NCI-H69 (cell line): ENCODE measurements around the gene GDPGP1.
"Not testable (repeated sequence)": the region's sequence is repeated elsewhere in the genome, so short reads cannot be mapped to it uniquely, and the experiment has no call there.

ENCODE experiments used
- DNase-seq: peaks from one replicate; lab custom pipeline; 2025; lab: John Stamatoyannopoulos, UW

Gene GDPGP1

DNA sequence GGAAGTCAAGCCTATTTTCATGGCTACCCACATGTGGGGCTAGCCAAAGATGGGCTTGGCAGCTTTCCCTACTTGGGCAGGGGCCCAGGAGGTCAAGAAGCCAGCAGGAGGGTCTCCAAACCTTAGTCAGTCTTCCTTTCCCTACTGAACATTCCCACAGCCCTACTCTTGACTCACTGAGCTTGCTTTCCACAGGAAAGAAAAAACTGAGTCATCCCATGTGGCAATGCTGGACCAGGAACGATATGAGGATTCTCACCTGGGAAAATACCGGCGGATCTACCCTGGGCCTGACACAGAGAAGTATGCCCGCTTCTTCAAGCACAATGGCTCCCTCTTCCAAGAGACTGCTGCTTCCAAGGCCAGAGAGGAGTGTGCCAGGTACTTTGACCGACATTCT, 27.8 kb downstream of the GDPGP1 start:
- no peak for DNase-seq

DNA sequence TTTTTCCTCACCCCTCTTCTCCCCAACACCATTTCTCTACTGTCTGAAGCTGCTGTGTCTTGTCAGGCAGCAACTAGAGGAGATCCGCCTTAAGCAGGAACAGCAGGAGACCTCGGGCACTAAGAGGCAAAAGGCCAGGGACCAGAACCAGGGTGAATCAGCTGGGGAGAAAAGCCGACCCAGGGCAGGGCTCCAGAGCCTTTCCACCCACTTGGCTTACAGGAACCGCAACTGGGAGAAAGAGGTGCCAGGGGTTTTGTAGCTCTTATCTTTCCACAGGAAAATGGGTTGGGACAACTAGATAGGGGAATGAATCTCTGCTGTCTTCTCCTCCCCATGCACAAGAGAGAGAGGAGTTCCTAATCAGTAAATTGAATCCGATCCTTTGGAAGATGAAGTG, 28.4 kb downstream of the GDPGP1 start:
- no peak for DNase-seq

DNA sequence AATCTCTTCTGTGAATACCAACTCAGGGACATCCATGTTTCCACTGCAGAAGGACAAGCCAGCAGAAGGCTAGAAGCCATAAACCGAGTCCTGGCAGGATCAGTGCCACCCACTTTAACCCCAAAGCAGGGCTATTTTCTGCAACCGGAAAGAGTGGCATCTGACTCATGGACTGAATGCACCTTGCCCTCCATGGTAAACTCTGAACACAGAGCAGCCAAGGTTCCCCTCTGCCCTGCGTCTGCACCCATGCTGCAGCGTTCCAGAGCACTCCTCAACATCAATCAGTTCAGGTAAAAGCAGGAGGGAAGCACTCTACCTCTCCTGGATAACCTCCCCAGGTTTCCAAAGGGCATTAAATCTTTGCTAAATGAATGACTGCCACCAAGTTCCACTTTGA, 30.7 kb downstream of the GDPGP1 start:
- DNase-seq = peak; percentile 12

DNA sequence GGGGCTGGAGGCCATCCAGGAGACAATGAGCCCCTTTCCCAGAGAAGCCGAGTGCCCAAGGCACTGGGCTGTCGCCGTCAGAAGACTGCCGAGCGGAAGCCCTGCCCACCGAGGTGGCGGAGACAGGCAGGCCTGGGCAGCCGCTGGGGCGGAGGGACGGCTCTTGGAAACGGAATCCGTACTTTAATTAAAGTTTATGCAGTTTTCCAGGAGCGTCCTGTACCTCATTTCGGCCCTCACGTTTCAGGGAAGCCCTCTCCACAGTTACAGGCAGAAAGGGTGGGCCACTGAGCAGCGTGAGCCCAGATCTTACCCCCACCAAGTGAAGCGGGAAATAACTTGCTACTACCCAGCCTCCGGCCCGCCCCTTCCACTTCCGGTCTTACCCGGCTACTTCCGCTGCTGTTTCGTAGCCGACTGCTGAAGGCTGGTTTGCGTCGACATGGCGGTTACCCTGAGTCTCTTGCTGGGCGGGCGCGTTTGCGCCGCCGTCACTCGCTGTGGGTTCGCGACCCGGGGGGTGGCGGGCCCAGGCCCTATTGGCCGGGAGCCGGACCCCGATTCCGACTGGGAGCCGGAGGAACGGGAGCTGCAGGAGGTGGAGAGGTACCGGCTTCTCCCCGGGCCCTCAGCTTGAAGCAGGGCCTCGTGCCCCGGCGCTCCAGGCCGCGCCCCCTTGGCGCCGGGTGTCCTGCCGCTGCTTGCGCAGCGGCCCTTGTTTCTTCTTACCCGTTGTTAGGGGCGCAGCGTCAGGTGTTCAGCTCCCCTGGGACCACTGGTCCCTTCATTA, 31.5 kb downstream of the GDPGP1 start, which contains the start of gene NGRN:
TSS of gene NGRN (plus strand) at position 402 of the 790 bp plus-strand sequence. CDS start at position 443, 41 bp downstream.
- peak; percentile 88 for DNase-seq

DNA sequence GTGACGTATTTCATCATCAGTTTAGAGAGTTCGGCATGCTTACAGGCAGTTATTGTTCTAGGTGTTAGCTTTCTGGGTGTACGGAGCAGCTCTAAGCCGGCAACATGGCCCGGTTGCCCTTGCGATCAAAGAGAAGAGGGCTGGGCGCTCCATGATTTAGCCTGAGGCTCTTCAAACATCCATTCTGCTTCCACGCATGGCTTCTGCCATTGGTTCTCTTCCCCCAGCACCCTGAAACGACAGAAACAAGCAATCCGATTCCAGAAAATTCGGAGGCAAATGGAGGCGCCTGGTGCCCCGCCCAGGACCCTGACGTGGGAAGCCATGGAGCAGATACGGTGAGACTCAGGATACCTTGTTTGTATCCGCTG, 32.0 kb downstream of the GDPGP1 start:
- peak; percentile 72 for DNase-seq

DNA sequence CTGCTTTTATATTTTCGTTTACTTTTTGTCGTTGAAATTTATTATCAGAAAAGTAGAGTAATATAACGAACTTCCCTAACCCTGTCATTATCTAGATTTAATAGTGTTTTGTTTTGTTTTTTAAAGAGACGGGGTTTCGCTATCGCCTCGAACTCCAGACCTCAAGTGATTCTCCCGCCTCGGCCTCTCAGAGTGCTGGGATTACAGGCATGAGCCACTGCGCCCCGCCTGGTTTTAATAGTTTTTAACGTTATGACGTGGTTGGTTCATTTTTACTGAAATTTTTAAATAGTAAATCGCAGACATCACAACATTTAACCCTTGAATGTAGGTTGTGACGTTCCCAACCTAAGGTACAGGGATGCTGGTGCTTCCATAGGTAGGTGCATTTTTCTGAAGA, 32.5 kb downstream of the GDPGP1 start:
- DNase-seq = peak; percentile 25

DNA sequence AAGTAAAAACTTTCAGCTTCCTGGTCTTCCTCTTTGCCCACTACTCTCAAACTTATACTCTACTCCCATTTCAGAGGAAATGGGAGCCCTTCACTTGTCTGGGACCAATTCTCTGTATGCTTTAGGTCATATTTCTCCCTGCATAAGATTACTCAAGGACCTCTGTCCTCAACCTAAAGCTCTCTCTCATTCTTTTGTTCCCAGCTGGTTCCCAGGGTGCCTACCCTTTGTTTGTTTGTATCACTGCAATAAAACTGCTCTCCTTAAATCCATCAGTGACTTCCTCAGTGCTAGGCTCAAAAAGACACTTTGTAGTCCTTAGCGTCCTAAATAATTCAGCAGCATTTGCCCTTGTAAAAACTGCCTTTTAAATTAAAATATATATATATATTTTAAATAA, 34.4 kb downstream of the GDPGP1 start:
- peak; percentile 19 for DNase-seq

DNA sequence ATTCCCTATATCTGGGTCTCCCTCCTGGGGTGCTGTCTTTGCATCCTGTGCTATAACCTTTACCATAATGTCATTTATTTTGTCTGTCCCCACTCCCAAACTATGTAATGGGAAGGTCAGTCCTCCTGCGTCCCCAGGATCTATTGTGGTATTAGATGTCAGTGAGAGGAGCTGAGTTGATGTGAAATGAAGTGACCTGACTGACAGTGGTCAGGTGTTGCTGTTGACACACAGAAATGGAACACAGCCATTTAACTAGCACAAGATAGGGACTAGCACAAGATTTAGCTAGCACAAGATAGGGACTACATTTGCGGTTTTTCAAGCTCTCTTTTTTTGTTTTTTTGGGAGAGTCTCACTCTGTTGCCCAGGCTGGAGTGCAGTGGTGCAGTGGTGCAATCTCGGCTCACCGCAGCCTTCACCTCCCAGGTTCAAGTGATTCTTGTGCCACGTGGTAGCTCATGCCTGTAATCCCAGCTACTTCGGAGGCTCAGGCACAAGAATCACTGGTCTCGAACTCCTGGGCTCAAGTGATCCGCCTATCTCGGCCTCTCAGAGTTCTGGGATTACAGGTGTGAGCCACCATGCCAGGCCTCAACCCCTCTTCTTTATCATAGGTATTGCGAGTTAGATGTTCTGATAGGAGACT, 36.6 kb downstream of the GDPGP1 start:
- DNase-seq = no peak

DNA sequence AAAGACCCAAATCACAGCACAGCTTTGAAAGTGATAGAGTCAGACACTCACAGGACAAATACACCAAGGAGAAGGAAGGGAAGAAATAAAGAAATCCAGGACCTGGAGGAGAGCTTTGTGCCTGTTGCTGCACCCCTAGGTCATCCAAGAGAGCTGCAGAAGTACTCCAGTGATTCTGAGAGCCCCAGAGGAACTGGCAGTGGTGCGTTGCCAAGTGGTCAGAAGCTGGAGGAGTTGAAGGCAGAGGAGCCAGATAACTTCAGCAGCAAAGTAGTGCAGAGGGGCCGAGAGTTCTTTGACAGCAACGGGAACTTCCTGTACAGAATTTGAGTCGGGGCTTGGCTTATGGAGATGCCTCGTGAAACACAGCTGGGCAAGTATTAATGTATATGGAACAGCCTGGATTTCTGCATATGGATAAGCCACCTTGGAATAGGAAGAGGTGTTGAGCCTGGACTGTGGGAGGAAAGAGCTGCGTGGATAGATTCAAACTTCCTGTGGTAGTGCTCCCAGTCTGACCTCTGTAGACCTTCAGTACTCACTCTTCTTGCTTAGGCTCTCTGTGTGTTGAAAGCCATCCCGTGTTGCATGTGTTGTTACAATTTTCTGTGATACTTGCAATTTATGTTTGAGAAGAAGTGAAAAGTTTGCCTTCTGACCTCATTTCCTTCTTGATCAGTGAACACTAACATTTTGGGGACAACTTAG, 37.6 kb downstream of the GDPGP1 start:
- no peak for DNase-seq

DNA sequence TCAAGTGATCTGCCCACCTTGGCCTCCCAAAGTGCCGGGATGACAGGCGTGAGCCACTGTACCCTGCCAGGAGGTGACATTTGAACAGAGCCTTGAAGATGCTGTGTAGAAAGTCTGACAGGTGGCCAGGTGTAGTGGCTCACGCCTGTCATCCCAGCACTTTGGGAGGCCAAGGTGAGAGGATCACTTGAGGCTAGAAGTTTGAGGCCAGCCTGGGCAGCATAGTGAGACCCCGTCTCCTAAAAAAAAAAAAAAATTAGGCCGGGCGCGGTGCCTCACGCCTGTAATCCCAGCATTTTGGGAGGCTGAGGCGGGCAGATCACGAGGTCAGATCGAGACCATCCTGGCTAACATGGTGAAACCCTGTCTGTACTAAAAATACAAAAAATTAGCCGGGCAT, 44.5 kb downstream of the GDPGP1 start:
- not testable (repeated sequence) for DNase-seq

DNA sequence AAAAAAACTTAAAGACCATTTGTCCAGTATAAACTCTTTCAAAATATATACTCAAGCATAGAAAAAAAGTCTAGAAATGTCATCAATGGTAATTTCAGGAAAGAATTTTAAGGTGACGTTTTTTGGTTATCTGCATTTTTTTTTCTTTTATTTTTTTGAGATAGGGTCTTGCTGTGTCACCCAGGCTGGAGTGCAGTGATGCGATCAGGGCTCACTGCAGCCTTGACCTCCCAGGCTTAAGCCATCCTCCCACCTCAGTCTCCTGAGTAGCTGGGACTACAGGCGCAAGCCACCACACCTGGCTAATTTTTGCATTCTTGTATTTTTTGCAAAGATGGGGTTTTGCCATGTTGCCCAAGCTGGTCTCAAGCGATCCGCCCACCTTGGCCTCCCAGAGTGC, 46.7 kb downstream of the GDPGP1 start:
- not testable (repeated sequence) for DNase-seq

DNA sequence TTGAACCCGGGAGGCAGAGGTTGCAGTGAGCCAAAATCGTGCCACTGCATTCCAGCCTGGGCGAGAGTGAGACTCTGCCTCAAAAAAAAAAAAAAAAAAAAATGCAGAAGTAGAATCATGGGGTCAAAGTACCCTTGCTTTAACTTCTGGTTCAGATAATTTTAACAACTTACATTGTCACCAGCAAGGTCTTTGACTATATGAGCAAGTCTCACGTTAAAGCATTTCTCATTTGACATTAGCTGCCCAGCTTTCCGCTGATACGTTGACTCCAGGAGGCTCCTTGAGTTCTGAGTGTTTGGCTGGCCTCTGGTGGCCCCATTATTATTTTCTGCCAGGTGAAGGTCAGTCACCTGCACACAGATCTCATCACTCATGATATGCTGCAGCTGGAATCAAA, 47.6 kb downstream of the GDPGP1 start:
- DNase-seq = not testable (repeated sequence)

DNA sequence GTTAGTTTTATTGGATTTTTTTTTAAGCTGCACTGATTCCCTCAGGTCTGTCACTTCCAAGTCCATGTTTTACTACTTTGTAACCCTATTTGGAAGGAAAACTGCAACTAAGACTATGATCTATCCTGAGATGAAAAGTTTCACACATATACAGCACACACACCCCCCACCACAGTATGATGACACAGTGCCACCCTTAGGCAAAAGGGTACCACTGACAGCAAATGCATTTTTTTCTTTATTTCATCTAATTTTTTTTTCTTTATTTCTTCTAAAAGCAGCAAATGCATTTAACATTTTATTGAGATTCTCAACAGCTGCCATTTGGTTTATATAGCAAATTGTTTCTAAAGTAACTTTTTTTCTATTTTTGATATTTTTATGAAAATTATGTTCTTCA, 52.7 kb downstream of the GDPGP1 start:
- peak; percentile 28 for DNase-seq

DNA sequence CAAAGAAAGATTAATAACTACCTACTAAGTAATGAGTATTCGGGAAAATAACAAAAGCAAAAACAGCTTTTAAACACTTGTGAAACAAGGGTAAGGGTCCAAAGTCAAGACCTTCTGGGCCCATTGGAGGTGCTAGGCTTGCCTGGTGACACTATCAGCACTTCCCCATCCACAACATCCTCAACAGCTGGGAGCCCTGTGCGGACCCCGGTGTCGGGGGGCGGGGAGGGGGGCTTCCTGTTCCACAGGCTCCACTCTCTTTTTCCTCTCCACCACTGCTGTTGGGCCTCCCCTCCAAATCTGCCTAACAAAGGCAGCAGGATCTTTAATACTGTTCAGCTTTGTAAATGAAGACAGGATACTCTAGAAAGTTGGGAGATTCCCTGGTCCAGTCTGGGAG, 53.1 kb downstream of the GDPGP1 start:
- DNase-seq = no peak

DNA sequence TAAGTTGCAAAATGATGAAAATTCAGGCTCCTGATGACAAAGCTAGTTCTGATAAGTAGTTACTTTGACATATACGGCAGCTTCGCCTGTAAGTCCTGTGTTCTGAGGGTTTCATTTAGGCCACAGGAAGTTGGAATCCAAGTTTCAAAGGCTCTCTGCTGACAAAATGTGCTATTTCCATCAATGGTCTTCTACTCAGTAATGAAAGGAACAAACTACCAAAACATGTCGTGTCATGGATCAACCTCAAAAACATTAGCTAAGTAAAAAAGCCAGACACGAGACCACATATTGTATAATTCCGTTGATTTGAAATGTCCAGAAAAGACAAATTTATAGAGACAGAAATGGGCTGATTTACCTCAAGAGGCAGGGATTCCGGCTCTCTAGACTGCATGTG, 53.9 kb downstream of the GDPGP1 start:
- DNase-seq = no peak

DNA sequence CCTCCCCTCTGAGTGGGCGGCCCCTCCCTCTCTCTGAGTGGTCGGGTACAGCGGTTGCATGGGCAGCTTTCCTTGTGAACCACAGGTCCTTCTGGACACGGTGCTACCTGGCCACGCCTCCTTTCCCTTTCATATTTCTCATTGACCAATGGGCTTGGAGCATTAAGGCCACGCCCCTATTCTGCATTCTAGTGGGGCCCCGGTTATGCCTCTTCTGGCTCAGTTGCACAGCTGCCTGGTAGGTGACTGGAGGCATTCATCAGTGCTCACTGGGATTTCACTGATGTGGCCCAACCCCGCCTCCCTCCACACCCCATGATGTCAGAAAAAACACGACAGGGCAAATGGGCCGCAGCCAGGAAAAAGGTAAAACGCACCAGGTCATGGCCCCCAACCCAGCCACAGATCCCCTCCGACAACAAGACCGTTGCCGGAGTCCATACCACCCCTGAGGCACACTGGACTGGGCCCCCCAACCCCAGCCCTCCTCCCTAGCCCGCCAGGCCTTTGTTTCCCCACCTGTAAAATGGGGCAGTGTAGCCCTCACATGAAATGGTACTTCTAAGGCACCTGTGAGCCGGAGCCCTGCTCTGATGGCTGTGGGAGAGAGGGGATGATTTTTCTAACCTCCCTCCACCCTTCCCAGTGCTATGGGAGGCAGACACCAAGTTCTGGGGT, 57.8 kb downstream of the GDPGP1 start:
- DNase-seq = peak; percentile 74

DNA sequence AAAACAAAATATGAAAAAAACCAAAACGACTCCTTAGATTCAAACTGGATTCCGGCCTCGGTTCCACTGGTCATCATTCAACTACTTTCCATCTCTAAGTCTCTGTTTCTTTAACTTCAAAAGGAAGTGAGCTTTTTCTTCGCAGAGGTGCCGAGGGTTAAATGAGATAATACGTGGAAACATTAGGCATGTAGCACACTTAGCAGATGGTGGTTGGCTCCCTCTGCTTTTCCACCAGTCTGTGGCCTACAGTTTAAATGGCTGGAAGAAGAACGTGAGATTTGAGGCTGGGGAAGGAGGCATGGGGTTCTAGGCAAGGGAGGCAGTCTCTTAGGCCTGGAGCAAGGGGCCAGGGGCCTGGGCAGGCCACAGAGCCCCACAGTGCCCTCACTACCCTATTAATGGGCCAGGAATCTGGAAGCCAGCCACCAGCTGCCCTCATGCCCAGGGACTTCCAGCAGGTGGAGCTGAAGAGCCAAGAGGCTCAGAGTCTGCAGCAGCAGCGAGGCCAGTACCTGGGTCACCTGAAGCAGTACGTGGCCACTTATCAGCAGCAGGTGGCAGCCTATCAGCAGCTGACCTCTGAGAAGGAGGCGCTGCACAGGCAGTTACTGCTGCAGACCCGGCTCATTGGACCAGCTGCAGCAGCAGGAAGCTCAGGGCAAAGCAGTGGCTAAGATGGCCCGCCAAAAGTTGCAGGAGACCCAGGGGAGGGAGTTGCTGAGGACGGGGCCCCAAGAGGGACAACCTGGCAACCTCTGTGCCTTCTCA, 59.2 kb downstream of the GDPGP1 start:
- peak; percentile 73 for DNase-seq

DNA sequence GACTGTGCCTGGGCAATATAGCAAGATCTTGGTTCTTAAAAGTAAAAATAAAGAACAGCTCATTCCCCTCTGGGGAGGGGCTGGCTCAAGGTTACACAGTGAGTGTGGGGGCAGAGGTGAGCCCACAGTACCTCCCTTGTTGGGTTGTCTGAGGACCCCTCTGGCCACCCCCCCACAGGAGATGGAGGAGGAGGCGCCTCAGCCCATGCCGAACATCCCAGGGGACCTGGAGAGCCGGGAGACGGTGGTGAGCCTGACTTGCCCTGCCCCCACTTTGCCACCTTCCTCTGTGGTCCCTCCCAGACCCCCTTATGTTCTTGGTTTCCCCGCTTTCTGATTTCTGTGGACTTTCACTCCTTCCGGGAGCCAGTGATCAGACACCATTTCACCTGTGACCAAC, 60.1 kb downstream of the GDPGP1 start:
- DNase-seq = no peak

DNA sequence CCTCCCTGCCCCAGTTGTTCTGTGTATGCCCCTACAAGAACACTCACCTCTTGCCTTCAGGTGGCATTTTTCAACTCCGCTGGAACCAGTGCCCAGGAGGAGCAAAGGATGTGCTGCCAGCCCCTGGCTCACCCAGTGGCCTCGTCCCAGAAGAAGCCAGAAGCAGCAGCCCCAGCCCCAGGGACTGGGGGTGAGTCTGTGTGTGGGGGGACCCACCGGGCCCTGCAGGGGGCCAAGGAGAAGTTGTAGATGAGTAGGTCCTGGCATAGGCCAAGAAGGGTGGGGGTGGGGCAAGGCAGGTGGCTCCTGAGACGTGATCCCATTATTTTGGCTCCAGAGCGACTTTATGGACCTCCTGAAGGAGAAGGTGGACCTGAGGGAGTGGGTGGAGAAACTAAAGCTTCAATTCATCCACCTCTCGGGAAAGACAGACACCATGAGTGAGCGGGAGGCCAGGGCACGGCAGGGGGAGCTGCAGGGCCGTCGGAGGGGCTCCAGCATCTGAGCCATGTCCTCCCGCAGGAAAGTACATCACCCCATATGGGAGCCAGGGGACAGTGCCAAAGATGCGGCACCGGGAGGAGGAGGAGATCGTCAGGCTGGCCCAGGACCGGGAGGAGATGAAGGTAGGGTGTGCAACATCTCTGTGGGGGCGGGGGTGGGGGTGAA, 60.7 kb downstream of the GDPGP1 start:
- peak; percentile 46 for DNase-seq

DNA sequence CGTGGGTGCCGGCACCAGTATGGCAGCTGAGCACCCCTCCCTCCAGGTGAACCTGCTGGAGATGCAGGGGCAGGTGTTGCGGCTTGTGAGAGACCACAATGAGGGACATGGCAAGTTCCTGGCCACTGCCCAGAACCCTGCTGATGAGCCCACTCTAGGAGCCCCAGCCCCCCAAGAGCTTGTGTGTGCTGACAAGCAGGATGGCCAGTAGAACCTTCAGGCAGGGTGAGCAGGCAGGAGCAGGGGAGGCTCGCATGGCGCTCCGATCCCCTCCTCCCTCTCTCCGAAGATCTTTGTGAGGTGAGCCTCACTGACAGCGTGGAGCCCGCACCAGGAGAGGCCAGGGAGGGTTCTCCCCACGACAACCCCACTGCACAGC, 61.2 kb downstream of the GDPGP1 start:
- peak; percentile 59 for DNase-seq
